A172 (cell line): ENCODE results near the gene FAM78B. TPM values are rescaled to one million over a fixed set of nuclear protein-coding genes. Genes with fewer than 3 reads are reported as not detected.

Experiments used
- DNase-seq: peaks from one replicate; pipeline ENCODE4 v3.0.0-alpha.2; 2015; ENCODE audit warnings: low spot score
- total RNA-seq: library from RNA; depleted of rRNA; stranded (reverse); fragments of >200 nt; shearing (Covaris generic); gene quantifications from 2 replicates; pipeline ENCODE4 v1.2.3, GENCODE V29; 2014

The FAM78B gene
- total RNA-seq, 1 experiment from 2014 or later = 1.6 TPM

- no peak for DNase-seq
These were observed 100.7 kb downstream of the FAM78B start for GRCh38 chr1:166066107-166066506.

- no peak for DNase-seq
These were observed 101.8 kb downstream of the FAM78B start for GRCh38 chr1:166064951-166065350.

- DNase-seq = no peak
These were observed 102.4 kb downstream of the FAM78B start for GRCh38 chr1:166064313-166064926.

GRCh38 chr1:166063701-166064100 lies 103.1 kb downstream of the FAM78B start:
- no peak for DNase-seq

GRCh38 chr1:166062421-166063070 lies 104.3 kb downstream of the FAM78B start:
- no peak for DNase-seq

- DNase-seq = no peak
These were observed 109.2 kb downstream of the FAM78B start for GRCh38 chr1:166057650-166058049.

GRCh38 chr1:166053395-166053794 lies 113.4 kb downstream of the FAM78B start:
- DNase-seq = no peak

GRCh38 chr1:166040202-166040997 lies 126.4 kb downstream of the FAM78B start:
- no peak for DNase-seq

- no peak for DNase-seq
These were observed 127.2 kb downstream of the FAM78B start for GRCh38 chr1:166039436-166040201.

GRCh38 chr1:166036092-166036491 lies 130.7 kb downstream of the FAM78B start:
- no peak for DNase-seq

- DNase-seq = no peak
These were observed 134.0 kb downstream of the FAM78B start for GRCh38 chr1:166032572-166033371.

GRCh38 chr1:166031932-166032571 lies 134.7 kb downstream of the FAM78B start:
- DNase-seq = no peak

- DNase-seq = no peak
These were observed 137.4 kb downstream of the FAM78B start for GRCh38 chr1:166029196-166029945.

GRCh38 chr1:166026555-166026954 lies 140.2 kb downstream of the FAM78B start:
- no peak for DNase-seq

GRCh38 chr1:166026143-166026542 lies 140.7 kb downstream of the FAM78B start:
- DNase-seq = no peak

- no peak for DNase-seq
These were observed 146.6 kb downstream of the FAM78B start for GRCh38 chr1:166020210-166020609.
